HEK293 (cell line): ENCODE measurements around the gene MST1R.

Experiments
- CTCF ChIP-seq: fragments of 450-650 bp; formaldehyde crosslinking; IDR thresholded peaks from 2 replicates; pipeline ENCODE4 v1.5.1; 2016; ENCODE audit warnings: missing biosample characterization, missing genetic modification characterization
- HOXA7 ChIP-seq: sonication (generic); formaldehyde crosslinking; IDR thresholded peaks from 2 replicates; pipeline ENCODE4 v1.8.1; 2022; ENCODE audit warnings: missing genetic modification reagents, borderline replicate concordance
- KLF16 ChIP-seq: fragments of 450-650 bp; formaldehyde crosslinking; IDR thresholded peaks from 2 replicates; pipeline ENCODE4 v1.5.1; 2017; ENCODE audit warnings: missing biosample characterization, missing genetic modification characterization
- KLF9 ChIP-seq: fragments of 450-650 bp; formaldehyde crosslinking; IDR thresholded peaks from 2 replicates; pipeline ENCODE4 v1.5.1; 2016; ENCODE audit warnings: missing biosample characterization, missing genetic modification characterization, low read depth
- YY1 ChIP-seq: fragments of 450-650 bp; formaldehyde crosslinking; IDR thresholded peaks from 2 replicates; pipeline ENCODE4 v1.5.1; 2018; ENCODE audit warnings: missing biosample characterization, missing genetic modification characterization
- ZBTB20 ChIP-seq: fragments of 450-650 bp; formaldehyde crosslinking; IDR thresholded peaks from 2 replicates; pipeline ENCODE4 v1.5.1; 2016; ENCODE audit warnings: missing biosample characterization, missing genetic modification characterization
- ZNF10 ChIP-seq: fragments of 450-650 bp; formaldehyde crosslinking; IDR thresholded peaks from 2 replicates; pipeline ENCODE4 v1.5.1; 2017; ENCODE audit warnings: missing biosample characterization, missing genetic modification characterization
- ZNF121 ChIP-seq: fragments of 450-650 bp; formaldehyde crosslinking; IDR thresholded peaks from 2 replicates; pipeline ENCODE4 v1.5.1; 2016; ENCODE audit warnings: missing biosample characterization, missing genetic modification characterization

GRCh38 chr3:49927798-49928197, 24.1 kb upstream of the MST1R start:
- TF ChIP-seq CTCF (tag by site-specific recombination) (no peak), ZNF10 (tag by site-specific recombination) (no peak), KLF9 (no peak), ZNF121 (no peak), YY1 (tag by site-specific recombination) (no peak), ZBTB20 (no peak), KLF16 (tag by site-specific recombination) (no peak), HOXA7 (CRISPR knock-in tag) (no peak)
